SK-N-SH treated with all-trans-retinoic acid at 6 μM for 48 hours (cell line): ENCODE measurements around the gene LYRM7.

Experiments used
- ARNTL ChIP-seq: fragments of 450-650 bp; formaldehyde crosslinking; IDR thresholded peaks from 2 replicates; pipeline ENCODE4 v1.5.0; 2020; ENCODE audit warnings: low read depth, mild to moderate bottlenecking, moderate library complexity, borderline replicate concordance
- PPARA ChIP-seq: fragments of 250-450 bp; sonication (Bioruptor Pico); IDR thresholded peaks from 2 replicates; pipeline ENCODE4 v1.5.0; 2020; ENCODE audit warnings: mild to moderate bottlenecking, borderline replicate concordance
- ZFP3 ChIP-seq: fragments of 250-450 bp; sonication (Bioruptor Pico); IDR thresholded peaks from 2 replicates; pipeline ENCODE4 v1.5.0; 2020; ENCODE audit warnings: mild to moderate bottlenecking, moderate library complexity
- ZNF565 ChIP-seq: fragments of 450-650 bp; formaldehyde crosslinking; conservative IDR thresholded peaks from 2 replicates; pipeline ENCODE4 v1.5.0; 2020; ENCODE audit warnings: low read depth, mild to moderate bottlenecking, moderate library complexity
- TF ChIP-seq, protein P1 (sequence below): fragments of 250-450 bp; sonication (Bioruptor Pico); IDR thresholded peaks from 2 replicates; pipeline ENCODE4 v1.8.0; 2020; ENCODE audit warnings: mild to moderate bottlenecking, moderate library complexity, borderline replicate concordance
- TF ChIP-seq, protein P2 (sequence below): fragments of 250-450 bp; sonication (Bioruptor Pico); IDR thresholded peaks from 2 replicates; pipeline ENCODE4 v1.5.1; 2021; ENCODE audit warnings: mild to moderate bottlenecking, moderate library complexity

DNA sequence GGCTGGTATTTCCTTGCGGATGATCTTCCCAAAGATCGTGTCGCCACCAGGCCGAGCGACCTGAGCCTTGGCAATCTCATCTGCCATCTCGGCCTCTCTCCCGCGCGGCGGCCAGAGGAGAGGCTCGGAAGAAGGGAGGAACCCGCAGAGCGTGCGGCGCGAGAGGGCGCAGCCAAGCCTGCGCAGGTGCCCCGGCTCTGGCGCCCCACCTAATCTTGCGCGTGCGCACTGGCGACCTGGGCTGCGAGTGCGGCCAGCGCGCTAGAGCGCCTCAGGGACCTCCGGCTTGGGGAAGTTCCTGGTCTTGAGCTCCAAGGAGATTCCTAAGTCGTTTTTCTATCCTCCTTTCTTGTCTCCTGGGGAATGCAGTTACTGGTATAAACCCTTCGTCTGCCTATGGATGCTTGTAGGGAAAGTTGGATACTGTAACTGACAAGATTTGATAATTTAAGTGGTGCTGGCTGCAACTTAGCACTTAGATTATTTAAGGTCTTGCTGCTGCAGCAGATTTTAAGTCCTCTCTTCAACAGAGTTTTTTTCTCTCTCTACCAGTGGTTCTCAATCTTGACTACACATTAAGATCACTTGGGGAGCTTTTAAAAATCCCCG, 5.5 kb upstream of the LYRM7 start, which contains the start of gene HINT1:
- TF ChIP-seq, protein P1, sequence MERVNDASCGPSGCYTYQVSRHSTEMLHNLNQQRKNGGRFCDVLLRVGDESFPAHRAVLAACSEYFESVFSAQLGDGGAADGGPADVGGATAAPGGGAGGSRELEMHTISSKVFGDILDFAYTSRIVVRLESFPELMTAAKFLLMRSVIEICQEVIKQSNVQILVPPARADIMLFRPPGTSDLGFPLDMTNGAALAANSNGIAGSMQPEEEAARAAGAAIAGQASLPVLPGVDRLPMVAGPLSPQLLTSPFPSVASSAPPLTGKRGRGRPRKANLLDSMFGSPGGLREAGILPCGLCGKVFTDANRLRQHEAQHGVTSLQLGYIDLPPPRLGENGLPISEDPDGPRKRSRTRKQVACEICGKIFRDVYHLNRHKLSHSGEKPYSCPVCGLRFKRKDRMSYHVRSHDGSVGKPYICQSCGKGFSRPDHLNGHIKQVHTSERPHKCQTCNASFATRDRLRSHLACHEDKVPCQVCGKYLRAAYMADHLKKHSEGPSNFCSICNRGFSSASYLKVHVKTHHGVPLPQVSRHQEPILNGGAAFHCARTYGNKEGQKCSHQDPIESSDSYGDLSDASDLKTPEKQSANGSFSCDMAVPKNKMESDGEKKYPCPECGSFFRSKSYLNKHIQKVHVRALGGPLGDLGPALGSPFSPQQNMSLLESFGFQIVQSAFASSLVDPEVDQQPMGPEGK, result no peak
- no peak for TF ChIP-seq ARNTL (CRISPR knock-in tag)
- no peak for TF ChIP-seq ZFP3
- TF ChIP-seq, protein P2, sequence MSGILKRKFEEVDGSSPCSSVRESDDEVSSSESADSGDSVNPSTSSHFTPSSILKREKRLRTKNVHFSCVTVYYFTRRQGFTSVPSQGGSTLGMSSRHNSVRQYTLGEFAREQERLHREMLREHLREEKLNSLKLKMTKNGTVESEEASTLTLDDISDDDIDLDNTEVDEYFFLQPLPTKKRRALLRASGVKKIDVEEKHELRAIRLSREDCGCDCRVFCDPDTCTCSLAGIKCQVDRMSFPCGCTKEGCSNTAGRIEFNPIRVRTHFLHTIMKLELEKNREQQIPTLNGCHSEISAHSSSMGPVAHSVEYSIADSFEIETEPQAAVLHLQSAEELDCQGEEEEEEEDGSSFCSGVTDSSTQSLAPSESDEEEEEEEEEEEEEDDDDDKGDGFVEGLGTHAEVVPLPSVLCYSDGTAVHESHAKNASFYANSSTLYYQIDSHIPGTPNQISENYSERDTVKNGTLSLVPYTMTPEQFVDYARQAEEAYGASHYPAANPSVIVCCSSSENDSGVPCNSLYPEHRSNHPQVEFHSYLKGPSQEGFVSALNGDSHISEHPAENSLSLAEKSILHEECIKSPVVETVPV (CRISPR knock-in tag), result no peak
- TF ChIP-seq ZNF565 (CRISPR knock-in tag), result no peak
- TF ChIP-seq PPARA (CRISPR knock-in tag), result no peak
